MCF 10A (cell line): Measurements from ENCODE around the gene TNIK. TPM values are rescaled to one million over a fixed set of nuclear protein-coding genes. Genes with fewer than 3 reads are reported as not detected.
A peak's percentile ranks its signal among the peaks of the same experiment; 100 is the strongest.

Experiments used
- BruUV-seq: library from RNA; stranded (reverse); fragments of 400-500 nt; replicated peaks from 2 replicates; lab custom pipeline; 2021; lab: Mats Ljungman, UMichigan
- CTCF ChIA-PET: fragments of 300-600 bp; sonication (Branson Sonifier 250); formaldehyde crosslinking; extraction: SDS; loops from one replicate; lab custom pipeline; 2021; ENCODE audit warnings: antibody characterized with exemption, inconsistent platforms; lab: Yijun Ruan, JAX
- POLR2A ChIA-PET: fragments of 300-600, 350-650 bp; sonication (Branson Sonifier 250); formaldehyde crosslinking; extraction: SDS; loops from one replicate; lab custom pipeline; 2020; ENCODE audit warnings: antibody characterized with exemption, inconsistent platforms; lab: Yijun Ruan, JAX
- DNase-seq: peaks from one replicate; pipeline ENCODE4 v3.0.0-alpha.2; 2018; ENCODE audit not compliant: unreplicated experiment
- H3K27ac Mint-ChIP-seq: one replicate; pipeline ENCODE4 v1.8.0; 2022; ENCODE audit warnings: mild to moderate bottlenecking, low read depth, mixed read lengths; ENCODE audit not compliant: unreplicated experiment
- H3K27me3 Mint-ChIP-seq: one replicate; pipeline ENCODE4 v1.8.0; 2022; ENCODE audit warnings: mixed read lengths; ENCODE audit not compliant: insufficient read depth, unreplicated experiment
- H3K36me3 Mint-ChIP-seq: one replicate; pipeline ENCODE4 v1.8.0; 2022; ENCODE audit warnings: mild to moderate bottlenecking, moderate library complexity, mixed read lengths; ENCODE audit not compliant: insufficient read depth, unreplicated experiment
- H3K4me1 Mint-ChIP-seq: one replicate; pipeline ENCODE4 v1.8.0; 2022; ENCODE audit warnings: mixed read lengths; ENCODE audit not compliant: insufficient read depth, unreplicated experiment
- H3K4me3 Mint-ChIP-seq: one replicate; pipeline ENCODE4 v1.8.0; 2022; ENCODE audit warnings: mild to moderate bottlenecking, moderate library complexity, mixed read lengths; ENCODE audit not compliant: unreplicated experiment
- H3K9me3 Mint-ChIP-seq: one replicate; pipeline ENCODE4 v1.8.0; 2022; ENCODE audit warnings: mixed read lengths; ENCODE audit not compliant: unreplicated experiment
- CTCF ChIP-seq: fragments of 200-600 bp; IDR thresholded peaks from one replicate; pipeline ENCODE4 v1.8.0; 2022; ENCODE audit warnings: antibody characterized with exemption, mild to moderate bottlenecking; ENCODE audit not compliant: unreplicated experiment
- intact Hi-C: fragments of 100-400 bp; cut with micrococcal nuclease; formaldehyde crosslinking; loops from 2 replicates; pipeline ENCODE4 v1.14.1; 2022
- total RNA-seq: library from RNA; stranded (reverse); gene quantifications from 2 replicates; pipeline ENCODE4 v1.2.3, GENCODE V29; 2022

Gene TNIK
- total RNA-seq, 1 experiment from 2014 or later = 3.4 TPM

- Mint-ChIP-seq H3K4me3 (no peak overlapping the region), H3K27me3 (no peaks in the 10 kb centered on the region), H3K36me3 (no peaks in the 10 kb centered on the region), H3K4me1 (peaks cover 10% of the 10 kb centered on the region), H3K9me3 (no peaks in the 10 kb centered on the region), H3K27ac (no peak overlapping the region)
- TF ChIP-seq CTCF = no peak
- intact Hi-C loops = no loop called here
- ChIA-PET CTCF (interaction anchor here (0.5 kb wide), 1 partner anchor 36 kb away, joined by 3 read pairs; no protein-coding TSS in a partner anchor), POLR2A (interaction anchor here (0.6 to 1.5 kb wide), 2 partner anchors 19 to 48 kb away, joined by 3 read pairs; no protein-coding TSS in a partner anchor)
- DNase-seq = no peak
- no TSS peak for BruUV-seq
These were observed 195.4 kb downstream of the TNIK start for GRCh38 chr3:171264758-171265157.

- BruUV-seq = no TSS peak
- TF ChIP-seq CTCF = no peak
- ChIA-PET POLR2A (no interaction called here), CTCF (no interaction called here)
- intact Hi-C loops = no loop called here
- Mint-ChIP-seq H3K36me3 (no peaks in the 10 kb centered on the region), H3K4me1 (peaks cover 23% of the 10 kb centered on the region), H3K9me3 (no peaks in the 10 kb centered on the region), H3K4me3 (no peak overlapping the region), H3K27me3 (no peaks in the 10 kb centered on the region), H3K27ac (no peak overlapping the region)
- no peak for DNase-seq
These were observed 197.8 kb downstream of the TNIK start for GRCh38 chr3:171262431-171262830.

GRCh38 chr3:171261487-171261886, 198.7 kb downstream of the TNIK start:
- no peak overlapping the region for H3K4me3 Mint-ChIP-seq
- no peaks in the 10 kb centered on the region for H3K27me3 Mint-ChIP-seq
- no peaks in the 10 kb centered on the region for H3K36me3 Mint-ChIP-seq
- peak; percentile 62 for DNase-seq
- no peak for TF ChIP-seq CTCF
- peaks cover 24% of the 10 kb centered on the region for H3K4me1 Mint-ChIP-seq
- no peaks in the 10 kb centered on the region for H3K9me3 Mint-ChIP-seq
- POLR2A ChIA-PET = interaction anchor here (1.1 kb wide), 1 partner anchor 13 kb away, joined by 3 read pairs; no protein-coding TSS in a partner anchor
- intact Hi-C loops = no loop called here
- peak overlapping the region; percentile 1 for H3K27ac Mint-ChIP-seq
- no TSS peak for BruUV-seq
- CTCF ChIA-PET = no interaction called here

- peaks cover 26% of the 10 kb centered on the region for H3K4me1 Mint-ChIP-seq
- no peaks in the 10 kb centered on the region for H3K9me3 Mint-ChIP-seq
- H3K27me3 Mint-ChIP-seq = no peaks in the 10 kb centered on the region
- H3K27ac Mint-ChIP-seq = peak overlapping the region; percentile 1
- DNase-seq = no peak
- no peaks in the 10 kb centered on the region for H3K36me3 Mint-ChIP-seq
- ChIA-PET POLR2A (interaction anchor here (0.7 to 1.1 kb wide), 3 partner anchors 9 to 239 kb away, joined by 3 read pairs; no protein-coding TSS in a partner anchor), CTCF (no interaction called here)
- BruUV-seq = no TSS peak
- intact Hi-C loops = no loop called here
- no peak overlapping the region for H3K4me3 Mint-ChIP-seq
- TF ChIP-seq CTCF = no peak
These were observed 199.3 kb downstream of the TNIK start for GRCh38 chr3:171260899-171261298.
